Measurements from ENCODE around the gene EBNA1BP2. TPM values are rescaled to one million over a fixed set of nuclear protein-coding genes. Genes with fewer than 3 reads are reported as not detected.

The EBNA1BP2 gene
- total RNA-seq, 6 donors from 2014 or later: 30.6 to 72.8 (median 45.8) TPM

GRCh38 chr1:43174873-43175272, 2.8 kb upstream of the EBNA1BP2 start:
- peaks cover 0 to 8% (median 4%) of the 10 kb centered on the region in 4 donors for H3K36me3 ChIP-seq
- peaks cover 9 to 24% (median 16%) of the 10 kb centered on the region in 4 donors for H3K4me1 ChIP-seq
- WGBS, 2 donors: 87 to 94% methylated on average over 2 of the region's 2 CpGs
- ATAC-seq (ENCODE audit: low FRiP score in 2 of 2): no peak
- TF ChIP-seq EP300 (IDR thresholded peaks at IDR 0.05) (no peak), CTCF (IDR thresholded peaks at IDR 0.05) (no peak), POLR2A (IDR thresholded peaks at IDR 0.05) (no peak), POLR2AphosphoS5 (IDR thresholded peaks at IDR 0.05) (no peak)
- no peak overlapping the region for H3K27ac ChIP-seq
- H3K4me3 ChIP-seq: no peak overlapping the region
- DNase-seq: no peak
- H3K9me3 ChIP-seq: no peaks in the 10 kb centered on the region
- no peaks in the 10 kb centered on the region for H3K27me3 ChIP-seq

- Histone ChIP-seq H3K27ac (peak overlapping the region; percentile 53 to 63 (median 54)), H3K9me3 (no peaks in the 10 kb centered on the region), H3K36me3 (peaks cover 0 to 30% (median 15%) of the 10 kb centered on the region in 4 donors), H3K4me1 (peaks cover 9 to 24% (median 16%) of the 10 kb centered on the region in 4 donors), H3K27me3 (no peaks in the 10 kb centered on the region), H3K4me3 (peak overlapping the region; percentile 78 to 97 (median 92))
- DNase-seq (peak; percentile 89 to 95), ATAC-seq (ENCODE audit: low FRiP score in 2 of 2) (peak; percentile 96 to 97)
- 2 to 3% methylated on average over 17 to 18 of the region's 20 CpGs for WGBS, 2 donors
- no peak for TF ChIP-seq POLR2A (IDR thresholded peaks at IDR 0.05)
- TF ChIP-seq POLR2AphosphoS5 (IDR thresholded peaks at IDR 0.05): no peak
- TF ChIP-seq EP300 (IDR thresholded peaks at IDR 0.05): no peak
- TF ChIP-seq CTCF (IDR thresholded peaks at IDR 0.05): no peak
Measured at GRCh38 chr1:43172527-43172972, 460 bp upstream of the EBNA1BP2 start.

- TF ChIP-seq POLR2AphosphoS5 (IDR thresholded peaks at IDR 0.05): no peak
- no peak for TF ChIP-seq CTCF (IDR thresholded peaks at IDR 0.05)
- no peak for TF ChIP-seq POLR2A (IDR thresholded peaks at IDR 0.05)
- TF ChIP-seq EP300 (IDR thresholded peaks at IDR 0.05): no peak
- ATAC-seq (ENCODE audit: low FRiP score in 2 of 2): no peak
- H3K27ac ChIP-seq: peak overlapping the region; percentile 53 to 63 (median 54)
Measured at GRCh38 chr1:43171312-43171875, 696 bp downstream of the EBNA1BP2 start.

GRCh38 chr1:43165765-43166164, 6.3 kb downstream of the EBNA1BP2 start:
- TF ChIP-seq CTCF (IDR thresholded peaks at IDR 0.05) (no peak), EP300 (IDR thresholded peaks at IDR 0.05) (no peak), POLR2A (IDR thresholded peaks at IDR 0.05) (no peak), POLR2AphosphoS5 (IDR thresholded peaks at IDR 0.05) (no peak)
- Histone ChIP-seq H3K36me3 (peaks cover 12 to 83% (median 46%) of the 10 kb centered on the region in 4 donors), H3K4me3 (no peak overlapping the region), H3K4me1 (peaks cover 0 to 6% (median 1%) of the 10 kb centered on the region in 4 donors), H3K27me3 (no peaks in the 10 kb centered on the region), H3K9me3 (no peaks in the 10 kb centered on the region), H3K27ac (no peak overlapping the region)
- ATAC-seq (ENCODE audit: low FRiP score in 2 of 2) (no peak), DNase-seq (no peak)
- WGBS, 2 donors: 94 to 95% methylated on average over 5 of the region's 5 CpGs

More at GRCh38 chr1:43171312-43171875, 696 bp downstream of the EBNA1BP2 start:
- H3K36me3 ChIP-seq: peaks cover 7 to 42% (median 26%) of the 10 kb centered on the region in 4 donors
- 22 to 31% methylated on average over 12 to 17 of the region's 17 CpGs for WGBS, 2 donors
- H3K27me3 ChIP-seq: no peaks in the 10 kb centered on the region
- DNase-seq: no peak
- peak overlapping the region; percentile 78 to 97 (median 92) for H3K4me3 ChIP-seq
- H3K9me3 ChIP-seq: no peaks in the 10 kb centered on the region
- H3K4me1 ChIP-seq: peaks cover 9 to 24% (median 16%) of the 10 kb centered on the region in 4 donors

GRCh38 chr1:43165162-43165561, 6.9 kb downstream of the EBNA1BP2 start:
- no peaks in the 10 kb centered on the region for H3K9me3 ChIP-seq
- ATAC-seq (ENCODE audit: low FRiP score in 2 of 2) (no peak), DNase-seq (no peak)
- no peak for TF ChIP-seq POLR2A (IDR thresholded peaks at IDR 0.05)
- no peak for TF ChIP-seq CTCF (IDR thresholded peaks at IDR 0.05)
- peaks cover 12 to 78% (median 43%) of the 10 kb centered on the region in 4 donors for H3K36me3 ChIP-seq
- 91 to 92% methylated on average over 3 of the region's 3 CpGs for WGBS, 2 donors
- H3K27me3 ChIP-seq: no peaks in the 10 kb centered on the region
- H3K4me1 ChIP-seq: no peaks in the 10 kb centered on the region
- no peak overlapping the region for H3K4me3 ChIP-seq
- H3K27ac ChIP-seq: no peak overlapping the region
